ENCODE results near the gene PTPRN2.

The PTPRN2 gene

DNA sequence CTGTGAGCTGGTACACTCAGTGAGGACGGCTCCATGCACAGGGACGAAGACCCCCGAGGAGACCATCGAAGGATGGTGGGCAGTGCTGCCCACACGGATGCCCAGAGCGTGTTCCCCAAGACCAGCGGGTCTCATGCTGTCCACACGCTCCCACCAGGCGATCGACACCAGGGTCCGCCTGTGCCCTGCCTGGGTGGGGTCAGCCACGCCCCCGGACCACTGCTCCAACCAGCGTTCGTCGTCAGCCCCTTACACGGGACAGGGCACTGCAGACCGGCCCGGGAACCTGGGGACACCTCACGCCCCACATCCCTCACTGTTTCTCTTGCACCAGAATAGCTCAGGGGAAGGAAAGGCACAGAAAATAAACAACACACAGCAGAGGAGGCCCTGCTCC lies 1027.4 kb downstream of the PTPRN2 start:
- no peak for DNase-seq

DNA sequence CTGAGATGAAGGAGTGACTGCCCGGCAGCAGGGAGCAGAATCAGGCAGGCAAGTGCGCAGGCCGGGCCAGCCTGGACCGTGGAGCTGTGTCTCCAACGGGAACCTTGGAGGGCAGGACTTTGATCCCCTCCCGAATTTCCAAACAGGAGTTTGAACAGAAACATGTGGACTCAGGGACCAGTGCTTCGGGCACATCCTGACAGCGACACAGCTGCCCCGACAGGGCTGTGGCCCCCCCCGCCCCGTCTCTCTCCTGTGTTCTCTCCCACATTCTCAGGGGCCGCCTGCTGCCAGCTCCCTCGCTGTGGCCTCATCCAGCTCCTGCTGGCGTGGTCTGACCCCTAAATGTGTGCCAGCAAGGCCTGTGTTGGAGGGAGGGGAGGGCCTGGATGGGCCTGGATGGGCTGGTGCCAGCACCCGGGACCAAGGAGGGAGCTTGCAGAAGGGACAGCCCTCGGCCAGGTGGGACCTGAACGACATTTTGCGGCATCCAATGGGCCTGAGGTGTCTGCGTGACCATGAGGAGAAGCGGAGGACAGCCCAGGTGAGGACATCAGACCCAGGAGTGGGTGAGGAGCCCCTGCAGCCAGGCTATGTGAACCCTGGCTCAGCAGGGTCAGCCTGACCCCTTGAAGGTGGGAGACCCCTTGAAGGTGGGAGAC lies 1027.9 kb downstream of the PTPRN2 start:
- no peak for DNase-seq

DNA sequence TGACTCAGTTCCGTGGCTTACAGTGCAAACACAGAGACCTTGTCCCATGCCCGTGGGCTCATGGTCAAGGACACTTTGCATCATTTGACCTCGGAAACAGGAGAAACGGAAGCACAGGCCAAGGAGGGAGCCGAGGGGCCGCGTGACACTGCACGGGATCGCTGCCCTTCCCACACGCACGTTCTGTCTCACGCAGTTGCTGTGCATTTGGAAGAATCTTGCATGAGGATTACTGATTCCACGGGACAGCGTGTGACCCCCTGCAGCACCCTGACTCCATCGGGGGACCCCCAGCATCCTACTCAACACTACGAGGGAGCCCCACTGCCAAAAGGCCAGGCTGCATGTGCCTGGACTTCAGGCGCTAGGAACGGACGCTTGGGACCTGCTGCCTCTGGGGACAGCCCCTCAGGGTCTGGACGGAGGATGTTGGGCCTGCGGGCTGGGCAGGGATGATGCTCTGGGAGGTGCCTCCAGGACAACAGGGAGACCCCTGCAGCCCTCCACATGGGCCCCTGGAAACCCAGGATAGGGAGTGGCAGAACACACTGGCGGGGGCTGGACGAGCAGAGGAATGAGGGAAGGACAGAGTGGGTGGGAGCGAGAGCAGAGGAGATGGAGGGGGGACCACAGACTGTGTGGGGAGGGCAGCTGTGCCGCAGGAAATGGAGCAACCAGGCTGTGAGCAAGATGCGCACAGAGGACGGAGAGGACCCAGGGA lies 1028.6 kb downstream of the PTPRN2 start:
- DNase-seq, result no peak

DNA sequence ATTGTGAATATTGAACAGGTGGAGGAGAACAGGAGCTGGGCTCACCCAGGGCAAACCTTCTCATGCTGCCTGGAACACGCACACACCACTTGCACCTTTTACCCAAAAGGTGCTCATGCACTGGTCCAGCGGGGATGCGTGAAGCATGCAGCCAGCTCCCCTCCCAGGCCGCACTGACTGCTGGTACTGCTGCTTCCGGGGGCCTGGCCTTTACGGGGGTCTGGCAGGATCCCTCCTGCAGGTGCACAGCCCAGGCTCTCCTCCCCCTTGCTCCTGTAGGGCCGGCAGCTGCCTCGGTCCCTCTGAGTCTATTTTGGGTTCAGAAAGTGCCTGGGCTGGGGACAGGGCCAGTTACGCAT lies 1029.1 kb downstream of the PTPRN2 start:
- no peak for DNase-seq

DNA sequence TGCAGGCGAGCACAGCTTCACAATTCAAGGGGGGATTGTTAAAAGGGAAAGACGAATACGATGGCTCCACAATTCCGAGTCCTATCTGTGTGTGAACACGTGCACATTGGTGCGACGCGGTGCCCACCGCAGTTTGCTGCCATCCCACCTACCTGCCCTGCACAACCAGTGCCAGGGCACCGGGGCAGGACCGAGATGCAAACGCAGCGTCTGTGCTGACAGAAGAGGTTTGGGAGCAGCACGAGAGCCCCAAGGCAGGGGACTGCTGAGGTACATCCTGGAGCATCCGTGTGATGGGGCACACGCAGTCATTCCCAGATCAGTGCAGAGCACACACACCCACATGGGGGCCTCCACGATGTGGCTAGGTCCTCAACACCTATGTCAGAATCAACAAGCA lies 1029.6 kb downstream of the PTPRN2 start:
- no peak for DNase-seq

DNA sequence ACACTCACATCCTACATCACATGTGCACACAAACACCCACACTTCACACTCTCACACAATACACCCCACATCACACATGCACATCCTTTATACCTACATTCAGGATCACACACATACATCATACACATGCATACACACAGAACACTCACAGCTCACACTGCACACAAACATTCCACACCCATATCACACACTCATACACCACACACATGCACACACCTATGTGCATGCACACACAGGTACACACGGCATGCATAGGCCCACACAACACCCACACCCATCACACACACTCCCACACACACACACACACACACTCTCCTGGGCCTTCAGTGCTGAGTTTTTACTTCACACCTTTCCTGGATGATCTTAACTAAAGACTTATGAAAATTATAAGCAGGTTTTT lies 1030.4 kb downstream of the PTPRN2 start:
- no peak for DNase-seq

DNA sequence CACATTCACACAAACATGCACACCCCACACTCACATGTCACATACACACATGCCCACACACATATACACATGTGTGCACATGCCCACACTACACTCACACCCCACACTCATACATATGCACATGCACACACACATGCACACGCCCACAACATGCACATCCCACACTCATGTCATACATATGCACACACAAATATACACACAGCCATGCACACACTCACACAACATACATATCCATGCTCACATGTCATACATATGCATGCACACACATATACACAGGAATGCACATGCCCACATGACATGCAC lies 1031.0 kb downstream of the PTPRN2 start:
- no peak for DNase-seq

DNA sequence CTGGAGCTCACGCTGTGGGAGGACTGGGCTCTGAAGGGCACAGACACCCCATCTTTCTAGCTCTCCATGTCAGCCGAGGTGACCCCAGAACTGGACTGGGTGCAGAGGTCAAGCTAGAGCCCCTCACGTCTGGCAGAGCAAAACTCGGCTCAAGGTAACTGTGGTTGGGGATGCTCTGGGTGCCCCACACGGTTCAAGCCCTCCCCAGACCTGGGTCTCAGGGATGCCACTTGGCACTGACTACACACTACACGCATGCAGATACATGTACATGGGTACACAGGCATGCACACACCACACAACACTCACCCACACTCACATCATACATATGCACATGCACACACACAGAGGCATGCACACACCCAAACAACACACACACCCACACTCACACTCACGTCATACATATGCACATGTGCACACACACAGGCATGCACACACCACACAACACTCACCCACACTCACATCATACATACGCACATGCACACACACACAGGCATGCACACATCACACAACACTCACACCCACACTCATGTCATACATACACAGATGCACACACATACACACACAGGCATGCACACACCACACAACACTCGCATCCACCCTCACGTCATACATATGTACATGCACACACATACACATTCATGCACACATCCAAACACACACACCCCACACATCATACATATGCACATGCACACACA lies 1031.5 kb downstream of the PTPRN2 start:
- DNase-seq, result no peak

DNA sequence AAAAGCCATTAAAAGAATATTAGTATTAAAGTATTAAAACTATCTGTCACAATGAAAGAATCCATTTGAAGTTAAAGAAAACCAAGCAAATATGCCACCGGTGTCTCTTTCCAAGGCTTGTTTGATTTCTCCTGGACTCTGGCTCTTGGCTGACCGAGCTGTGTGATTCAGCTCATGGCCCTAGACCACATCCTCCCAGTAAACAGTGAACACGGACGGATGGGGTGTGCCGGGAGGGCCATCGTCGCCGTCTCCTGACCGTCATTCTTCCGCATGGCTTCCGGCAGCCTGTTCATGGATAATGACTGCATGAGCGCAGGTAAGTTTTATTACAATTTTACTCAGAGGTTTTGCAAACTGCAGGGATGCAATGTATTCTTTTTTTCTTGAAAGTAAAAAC lies 1032.3 kb downstream of the PTPRN2 start:
- no peak for DNase-seq

DNA sequence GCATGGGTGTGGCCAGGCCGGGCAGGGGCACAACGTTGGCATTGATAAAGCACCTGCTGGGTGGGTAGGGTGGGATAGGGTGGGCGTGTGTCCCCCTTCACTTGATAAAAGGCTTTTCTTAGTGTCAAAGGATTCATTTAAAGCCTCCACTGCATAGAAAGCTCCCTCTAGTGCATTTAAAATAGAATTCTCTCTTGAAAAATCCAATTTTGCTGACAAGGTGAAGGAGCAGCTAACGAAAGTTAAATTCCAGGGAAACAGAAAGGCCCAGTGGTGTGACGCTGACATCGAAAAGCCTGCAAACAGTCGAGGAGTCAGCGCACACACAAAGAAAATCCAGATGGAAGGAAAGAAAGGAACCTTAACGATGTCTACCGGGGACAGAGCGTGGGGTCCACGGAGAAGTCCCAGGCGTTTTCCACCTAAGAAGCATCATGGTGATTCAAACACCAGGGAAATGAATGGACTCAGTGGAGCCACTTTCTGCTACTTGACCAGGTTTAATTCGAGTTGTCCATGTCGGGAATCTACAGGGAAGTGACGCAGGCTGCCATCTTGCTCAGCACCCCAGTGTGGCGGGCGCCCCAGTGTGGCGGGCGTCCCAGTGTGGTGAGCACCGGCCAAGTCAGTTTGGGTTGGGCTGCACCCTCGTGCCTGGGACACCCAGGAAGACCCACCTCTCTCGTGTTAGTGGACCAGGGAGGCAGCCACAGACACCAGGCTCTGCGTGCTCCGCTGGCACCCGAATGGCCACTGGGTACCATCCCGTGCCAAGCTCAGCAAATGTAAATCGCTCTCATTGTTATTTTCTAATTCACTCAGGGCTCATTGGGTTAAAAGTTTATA lies 1033.0 kb downstream of the PTPRN2 start:
- no peak for DNase-seq

DNA sequence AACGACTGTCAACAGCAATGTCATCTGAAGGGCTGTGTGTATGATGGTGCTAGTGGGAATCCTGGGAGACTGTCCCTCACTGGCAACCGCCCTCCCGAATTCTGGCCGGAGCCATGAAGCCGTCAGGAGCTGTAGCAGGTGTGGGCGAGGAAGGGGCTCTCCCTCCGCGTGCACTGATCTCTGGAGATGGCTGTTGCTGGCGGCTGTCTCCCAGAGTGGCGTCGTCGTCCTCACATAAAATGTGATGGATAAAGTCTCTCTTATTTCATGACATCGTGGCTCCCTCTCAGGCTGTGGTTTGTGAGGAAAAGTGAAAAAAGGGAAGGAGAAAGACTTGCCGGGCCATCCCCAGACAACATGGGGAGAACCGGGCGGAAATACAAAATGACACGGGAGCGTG lies 1034.4 kb downstream of the PTPRN2 start:
- no peak for DNase-seq

DNA sequence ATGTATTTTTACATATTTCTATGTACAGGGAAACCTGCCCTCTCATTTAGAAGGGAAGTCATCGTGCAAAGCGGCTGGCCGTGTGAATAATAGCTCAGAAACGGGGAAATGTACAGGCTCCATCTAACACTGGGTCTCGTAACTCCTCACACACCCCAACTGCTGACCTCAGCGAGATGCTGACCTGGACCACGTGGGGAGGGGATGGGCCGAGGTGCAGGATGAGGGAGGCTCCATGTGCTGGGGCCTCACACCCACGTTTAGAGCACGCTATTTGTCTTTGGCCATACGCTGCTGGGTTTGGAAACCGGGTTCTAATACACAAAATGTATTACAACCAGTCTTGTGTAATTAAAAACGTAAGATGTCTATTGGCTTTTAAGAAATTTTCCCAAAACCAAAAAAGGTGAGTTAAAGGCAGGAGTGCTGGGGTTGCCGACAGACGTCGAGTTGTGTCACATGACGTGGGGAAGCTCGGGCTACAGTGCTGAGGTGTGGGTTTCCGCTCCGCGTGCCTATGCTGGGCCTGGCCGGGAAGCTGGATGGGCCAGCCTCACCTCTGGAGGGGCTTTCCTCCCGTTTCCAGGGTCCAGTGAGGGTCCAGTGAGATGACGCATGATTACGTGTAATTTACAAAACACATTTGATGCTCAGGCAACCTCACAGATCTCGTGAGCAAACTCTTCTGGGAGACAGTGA lies 1035.2 kb downstream of the PTPRN2 start:
- no peak for DNase-seq

DNA sequence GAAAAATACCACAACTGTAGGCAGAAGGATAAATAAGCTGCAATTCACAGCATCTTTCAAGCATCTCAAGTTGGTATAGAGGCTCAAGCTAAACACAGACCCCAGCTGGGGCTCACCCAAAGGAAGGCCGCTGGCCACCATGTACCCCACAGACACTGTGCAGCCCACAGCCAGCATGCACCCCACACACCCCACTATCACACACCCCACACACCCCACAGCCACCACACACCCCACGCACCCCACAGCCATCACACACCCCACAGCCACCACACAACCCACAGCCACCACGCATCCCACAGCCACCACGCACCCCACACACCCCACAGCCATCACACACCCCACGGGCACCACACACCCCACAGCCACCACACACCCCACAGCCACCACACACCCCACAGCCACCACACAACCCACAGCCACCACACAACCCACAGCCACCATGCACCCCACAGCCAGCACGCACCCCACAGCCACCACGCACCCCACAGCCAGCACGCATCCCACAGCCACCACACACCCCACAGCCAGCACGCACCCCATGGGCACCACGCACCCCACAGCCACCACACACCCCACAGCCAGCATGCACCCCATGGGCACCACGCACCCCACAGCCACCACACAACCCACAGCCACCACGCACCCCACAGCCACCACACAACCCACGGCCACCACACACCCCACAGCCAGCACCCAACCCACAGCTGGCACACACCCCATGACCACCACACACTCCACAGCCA lies 1036.1 kb downstream of the PTPRN2 start:
- no peak for DNase-seq

DNA sequence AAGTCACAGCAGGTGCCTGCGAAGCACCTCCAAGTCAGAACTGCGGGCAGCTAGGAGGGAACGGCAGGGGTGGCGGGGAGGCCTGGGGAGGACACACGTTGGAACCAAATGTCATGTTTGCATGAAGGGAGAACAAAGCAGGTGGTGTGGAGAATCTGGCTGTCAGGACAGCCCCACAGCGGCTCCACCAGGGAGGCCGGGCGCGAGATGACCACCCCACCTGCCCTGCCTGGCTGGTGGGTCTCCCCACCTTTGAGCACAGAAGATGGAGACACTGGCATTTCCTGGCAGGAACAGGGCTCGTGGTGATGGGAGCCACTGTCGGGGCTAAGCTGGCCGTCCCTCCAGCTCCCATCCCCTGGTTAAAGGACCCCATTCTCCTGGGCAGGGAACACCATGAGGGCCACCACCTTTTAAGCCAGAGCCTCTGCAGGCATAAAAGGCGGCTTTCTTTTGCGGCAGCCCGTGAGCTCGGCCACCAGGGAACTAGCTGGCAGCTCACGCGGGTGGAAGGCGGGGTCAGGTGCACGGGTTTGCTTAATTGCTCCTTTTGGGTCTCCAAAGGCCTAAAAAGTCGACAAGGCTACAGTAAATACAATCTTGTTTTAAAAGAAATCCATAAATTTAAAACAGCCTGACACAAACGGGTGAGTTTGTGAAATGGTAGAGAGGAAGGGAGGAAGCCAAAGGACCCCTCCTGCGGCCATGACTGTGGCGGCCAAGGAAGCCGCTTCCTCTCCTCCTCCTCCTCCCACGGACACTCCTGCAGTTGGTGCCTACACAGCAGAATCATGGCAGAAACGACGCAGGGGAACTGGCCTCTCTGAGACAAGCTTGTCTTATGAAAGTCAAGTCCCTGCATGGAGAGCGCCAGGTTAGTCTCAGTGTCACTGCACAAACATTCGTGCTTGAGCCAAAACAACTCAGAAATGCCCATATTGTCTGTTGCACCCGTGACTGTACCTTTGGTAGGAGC lies 1037.0 kb downstream of the PTPRN2 start:
- no peak for DNase-seq

DNA sequence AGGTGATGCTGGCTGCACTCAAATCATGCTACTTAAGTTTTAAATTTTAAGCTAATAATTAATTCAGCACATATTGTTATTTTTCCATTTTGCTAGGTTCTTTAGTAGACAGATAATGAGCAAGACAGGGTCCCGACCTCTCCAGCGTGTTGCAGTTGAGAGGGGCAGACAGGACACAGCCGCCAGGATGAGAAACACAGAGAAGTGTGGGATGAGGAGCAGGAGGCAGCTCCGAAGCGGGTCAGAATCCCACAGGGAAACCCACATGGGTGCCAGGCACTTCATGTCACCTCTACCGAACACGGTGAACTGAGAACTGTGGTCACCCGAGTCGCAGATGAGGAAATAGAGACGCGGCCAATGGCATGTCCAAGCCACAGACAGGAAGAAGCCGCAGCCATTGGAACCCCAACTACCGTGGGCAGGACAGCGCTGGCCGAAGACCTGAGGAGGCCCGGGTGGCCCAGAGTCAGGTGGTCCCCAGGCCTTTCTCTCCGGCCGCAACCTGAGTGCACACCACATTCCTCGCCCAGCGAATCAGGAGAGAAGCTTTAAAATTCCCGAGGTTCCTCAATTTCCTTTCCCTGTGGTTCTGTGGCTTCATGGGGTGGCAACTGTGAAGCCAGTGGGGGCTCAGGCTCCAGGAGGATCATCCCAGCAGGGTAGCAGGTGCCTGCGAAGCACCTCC lies 1037.9 kb downstream of the PTPRN2 start:
- no peak for DNase-seq

DNA sequence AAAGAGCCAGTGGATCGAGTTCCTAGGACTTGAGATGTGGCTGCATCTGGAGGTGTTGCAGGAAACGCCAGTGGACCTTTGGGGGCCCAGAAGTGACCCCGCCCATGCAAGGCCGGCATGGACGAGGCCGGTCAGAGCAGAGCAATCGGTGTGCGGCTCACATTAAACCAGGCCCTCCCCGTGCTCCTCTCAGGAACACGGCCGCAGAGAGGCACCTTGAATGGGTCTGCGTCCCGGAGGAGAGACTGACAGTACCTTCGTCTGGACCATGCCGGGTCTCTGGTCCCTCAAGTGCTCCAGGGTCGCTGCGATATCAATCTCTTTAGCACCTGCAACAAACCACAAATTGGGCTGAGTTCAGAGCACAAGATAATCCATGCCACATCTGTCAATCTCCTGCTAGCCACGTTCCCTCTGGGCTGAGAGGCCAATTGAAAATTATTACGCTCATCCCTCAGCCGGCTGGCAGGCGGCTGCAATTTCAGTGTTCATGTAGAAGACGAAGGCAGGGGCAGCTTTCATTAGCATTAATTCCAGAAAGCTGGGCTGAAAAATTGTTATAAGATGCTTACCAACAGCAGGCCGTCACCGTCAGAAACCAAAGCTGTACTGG lies 1038.8 kb downstream of the PTPRN2 start:
- DNase-seq, result no peak

DNA sequence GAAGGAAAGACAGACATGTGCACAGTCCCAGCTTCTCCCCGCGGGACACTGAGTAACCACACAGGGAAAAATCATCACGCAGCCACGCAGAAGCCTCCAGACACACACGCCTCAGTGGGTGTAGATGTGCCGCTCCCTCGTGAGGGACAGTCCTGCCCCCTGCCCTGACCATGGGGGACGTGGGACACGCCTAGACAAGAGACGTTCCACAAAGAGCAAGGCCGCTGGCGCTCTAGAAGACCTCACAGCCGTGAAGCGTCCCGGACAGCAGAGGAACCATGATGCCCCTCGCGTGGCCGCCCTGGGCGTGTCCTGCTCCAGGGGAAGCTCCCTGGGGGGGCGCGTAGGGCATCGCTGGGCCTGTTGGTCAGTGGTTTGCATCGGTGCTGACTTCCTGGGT lies 1040.0 kb downstream of the PTPRN2 start:
- DNase-seq, result no peak

DNA sequence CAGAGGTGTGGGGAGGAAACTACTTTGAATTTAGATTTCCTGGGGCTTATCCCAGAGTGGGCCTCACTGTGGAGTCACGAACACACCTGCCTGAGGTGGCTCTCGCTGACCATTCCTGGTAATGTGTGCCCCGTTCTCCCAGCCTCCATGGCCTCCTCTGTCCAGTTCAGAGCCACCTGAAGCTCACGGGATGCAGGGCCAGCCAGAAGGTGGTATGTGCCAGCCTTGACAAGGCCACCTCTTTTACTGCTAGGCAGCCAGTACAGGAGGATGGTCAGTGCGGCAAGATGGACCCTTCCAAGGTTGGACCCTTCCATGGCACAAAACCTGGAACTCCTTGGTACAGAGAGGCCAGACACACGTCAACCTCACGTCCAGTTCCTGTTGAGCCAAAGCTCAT lies 1040.5 kb downstream of the PTPRN2 start:
- DNase-seq, result no peak

DNA sequence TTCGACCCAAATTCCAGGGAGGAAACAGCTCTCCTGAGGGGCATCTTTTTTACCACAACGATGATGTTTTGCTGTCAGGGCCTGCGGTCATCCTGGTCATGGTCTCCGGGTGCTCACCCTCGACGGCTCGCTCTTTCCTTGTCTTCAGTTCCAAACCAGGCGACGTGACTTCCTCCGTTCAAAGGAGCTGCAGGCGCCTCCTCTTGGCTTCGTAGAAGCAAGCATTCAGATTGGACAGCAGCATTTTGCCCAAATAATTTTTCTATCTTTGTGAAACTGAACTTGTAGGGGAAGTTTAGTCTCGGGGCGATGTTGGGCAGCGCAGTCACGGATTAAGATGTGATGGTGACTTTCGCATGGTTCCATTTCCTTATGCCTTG lies 1042.0 kb downstream of the PTPRN2 start:
- no peak for DNase-seq
